IMR-90 (cell line): ENCODE data around the gene GCDH. TPM values are rescaled to one million over a fixed set of nuclear protein-coding genes. Genes with fewer than 3 reads are reported as not detected.

ENCODE experiments used
- ATAC-seq: fragments of 200-7000 bp; cut with Tn5 transposase; 2 replicates; pipeline ENCODE4 v1.9.1; 2020; ENCODE audit warnings: low read depth, mild to moderate bottlenecking, moderate library complexity
- BruUV-seq: library from RNA; stranded (reverse); fragments of 400-500 nt; replicated peaks from 2 replicates; lab custom pipeline; 2021; lab: Mats Ljungman, UMichigan
- CTCF ChIA-PET: fragments of 300-600 bp; formaldehyde crosslinking; extraction: SDS; loops from one replicate; lab custom pipeline; 2021; ENCODE audit warnings: antibody characterized with exemption; lab: Yijun Ruan, JAX
- POLR2A ChIA-PET: fragments of 300-600 bp; sonication (Branson Sonifier 250); formaldehyde crosslinking; loops from one replicate; lab custom pipeline; 2022; ENCODE audit warnings: antibody characterized with exemption; ENCODE audit not compliant: unreplicated experiment; lab: Charles Lee
- DNase-seq: peaks from one replicate; pipeline ENCODE4 v3.0.0; 2013
- H2AFZ ChIP-seq: replicated peaks from 2 replicates; pipeline ENCODE3; 2013; ENCODE audit warnings: low read length, mild to moderate bottlenecking; ENCODE audit not compliant: poor library complexity
- H2AK5ac ChIP-seq: 2 replicates; pipeline ENCODE4 v1.6.1; 2013; ENCODE audit warnings: low read depth, low read length, inconsistent platforms
- H2AK9ac ChIP-seq: replicated peaks from 2 replicates; pipeline ENCODE3; 2013; ENCODE audit warnings: mild to moderate bottlenecking, low read depth, low read length, moderate library complexity; ENCODE audit not compliant: poor library complexity
- H2BK120ac ChIP-seq: 2 replicates; pipeline ENCODE4 v1.6.1; 2013; ENCODE audit warnings: low read depth, low read length, inconsistent platforms
- H2BK15ac ChIP-seq: 3 replicates; pipeline ENCODE4 v1.6.1; 2013; ENCODE audit warnings: low read depth, low read length, inconsistent platforms
- H2BK20ac ChIP-seq: 2 replicates; pipeline ENCODE4 v1.6.1; 2013; ENCODE audit warnings: low read depth, mild to moderate bottlenecking, inconsistent platforms, low read length, moderate library complexity
- H2BK5ac ChIP-seq: 2 replicates; pipeline ENCODE4 v1.6.1; 2013; ENCODE audit warnings: mild to moderate bottlenecking, low read depth, low read length, inconsistent platforms; ENCODE audit not compliant: poor library complexity, severe bottlenecking
- H3K14ac ChIP-seq: replicated peaks from 2 replicates; pipeline ENCODE4 v1.6.1; 2013; ENCODE audit warnings: low read depth, low read length, inconsistent platforms
- H3K18ac ChIP-seq: 2 replicates; pipeline ENCODE4 v1.6.1; 2013; ENCODE audit warnings: low read depth, low read length, control low read depth
- H3K23ac ChIP-seq: 2 replicates; pipeline ENCODE4 v1.6.1; 2013; ENCODE audit warnings: low read depth, low read length, inconsistent platforms
- H3K27ac ChIP-seq: 2 replicates; pipeline ENCODE4 v1.5.1; 2013; ENCODE audit warnings: mild to moderate bottlenecking, control low read depth, low read length; ENCODE audit not compliant: insufficient read depth
- H3K27me3 ChIP-seq: 2 replicates; pipeline ENCODE4 v1.6.1; 2013; ENCODE audit warnings: low read length; ENCODE audit not compliant: control insufficient read depth, insufficient read depth
- H3K36me3 ChIP-seq: 2 replicates; pipeline ENCODE4 v1.6.1; 2013; ENCODE audit warnings: low read length, mixed read lengths; ENCODE audit not compliant: control insufficient read depth, insufficient read depth
- H3K4ac ChIP-seq: 2 replicates; pipeline ENCODE4 v1.6.1; 2013; ENCODE audit warnings: low read depth, low read length, inconsistent platforms
- H3K4me1 ChIP-seq: 2 replicates; pipeline ENCODE4 v1.6.1; 2013; ENCODE audit warnings: low read length, mixed read lengths; ENCODE audit not compliant: control insufficient read depth, insufficient read depth
- H3K4me2 ChIP-seq: 2 replicates; pipeline ENCODE4 v1.6.1; 2013; ENCODE audit warnings: low read depth, mild to moderate bottlenecking, control low read depth, low read length, moderate library complexity
- H3K4me3 ChIP-seq: 2 replicates; pipeline ENCODE4 v1.5.1; 2013; ENCODE audit warnings: low read depth, mild to moderate bottlenecking, control low read depth, low read length, moderate library complexity; ENCODE audit not compliant: insufficient read depth
- H3K56ac ChIP-seq: 2 replicates; pipeline ENCODE4 v1.6.1; 2013; ENCODE audit warnings: low read length, inconsistent platforms; ENCODE audit not compliant: insufficient read depth; ENCODE audit errors: extremely low read depth
- H3K79me1 ChIP-seq, 2 experiments: 2 replicates each; pipeline ENCODE4 v1.6.1; 2013; ENCODE audit warnings: low read length in 2 of 2, inconsistent platforms in 1 of 2, low read depth in 1 of 2
- H3K9ac ChIP-seq: 2 replicates; pipeline ENCODE4 v1.6.1; 2013; ENCODE audit warnings: low read depth, low read length, control low read depth
- H3K9me1 ChIP-seq: 2 replicates; pipeline ENCODE4 v1.6.1; 2013; ENCODE audit warnings: low read length, inconsistent platforms; ENCODE audit not compliant: insufficient read depth
- H3K9me3 ChIP-seq: 2 replicates; pipeline ENCODE4 v1.6.1; 2013; ENCODE audit warnings: low read length; ENCODE audit not compliant: control insufficient read depth, insufficient read depth
- H4K20me1 ChIP-seq: 2 replicates; pipeline ENCODE4 v1.6.1; 2013; ENCODE audit warnings: low read length, inconsistent platforms; ENCODE audit not compliant: insufficient read depth
- H4K5ac ChIP-seq: 2 replicates; pipeline ENCODE4 v1.6.1; 2013; ENCODE audit warnings: mild to moderate bottlenecking, low read depth, low read length, control low read depth
- H4K8ac ChIP-seq, 2 experiments: 2 replicates each; pipeline ENCODE4 v1.6.1; 2013; ENCODE audit warnings: low read depth in 2 of 2, low read length in 2 of 2, control low read depth in 1 of 2, inconsistent platforms in 1 of 2
- H4K91ac ChIP-seq: 2 replicates; pipeline ENCODE4 v1.6.1; 2013; ENCODE audit warnings: low read depth, low read length, inconsistent platforms; ENCODE audit not compliant: insufficient read depth
- CEBPB ChIP-seq: IDR thresholded peaks from 2 replicates; pipeline ENCODE4 v1.6.1; 2012; ENCODE audit warnings: low read depth, low read length, improper control_type of control experiment
- CHD1 ChIP-seq: IDR thresholded peaks from 2 replicates; pipeline ENCODE4 v1.6.1; 2012; ENCODE audit warnings: low read depth, low read length, improper control_type of control experiment
- FOS ChIP-seq: fragments of 150-350 bp; IDR thresholded peaks from 2 replicates; pipeline ENCODE4 v1.6.1; 2016; ENCODE audit warnings: low read depth, low read length
- MAFK ChIP-seq: IDR thresholded peaks from 2 replicates; pipeline ENCODE4 v1.6.1; 2012; ENCODE audit warnings: low read depth, low read length, improper control_type of control experiment
- POLR2A ChIP-seq: IDR thresholded peaks from 2 replicates; pipeline ENCODE4 v1.6.1; 2012; ENCODE audit warnings: mild to moderate bottlenecking, low read depth, low read length
- RCOR1 ChIP-seq: IDR thresholded peaks from 2 replicates; pipeline ENCODE4 v1.6.1; 2012; ENCODE audit warnings: mild to moderate bottlenecking, low read length, improper control_type of control experiment; ENCODE audit not compliant: insufficient replicate concordance
- SMC3 ChIP-seq: fragments of 150-350 bp; IDR thresholded peaks from 2 replicates; pipeline ENCODE4 v1.6.1; 2016; ENCODE audit warnings: low read depth, mild to moderate bottlenecking, antibody characterized with exemption, low read length, moderate library complexity
- WGBS, 2 experiments: methylation state at CpG; one replicate each; pipeline versions ENCODE4 v1.1.5 to v1.1.7; 2013; ENCODE audit warnings: missing lambda C conversion rate in 2 of 2; ENCODE audit not compliant: insufficient read length in 1 of 2; ENCODE audit errors: extremely low coverage in 2 of 2; 5-methylcytosine and 5-hydroxymethylcytosine counted together
- dilution Hi-C: fragments of 300-500 bp; cut with HindIII; formaldehyde crosslinking; loops from one replicate; pipeline ENCODE4 v1.14.3; 2018; ENCODE audit warnings: low sequenced_read_pairs; ENCODE audit not compliant: unreplicated experiment
- in situ Hi-C: fragments of 300-500 bp; cut with MboI; formaldehyde crosslinking; loops from 3 replicates; pipeline ENCODE4 v1.14.3; 2019; ENCODE audit warnings: low sequenced_read_pairs, inconsistent platforms, mixed read lengths
- intact Hi-C: fragments of 100-400 bp; cut with micrococcal nuclease; formaldehyde crosslinking; loops from 2 replicates; pipeline ENCODE4 v1.10.0; 2022
- polyA plus RNA-seq, 3 experiments: library from polyadenylated mRNA; depleted of rRNA; stranded (reverse); fragments of >200 nt; gene quantifications; 2 replicates each; pipeline ENCODE4 v1.2.3, GENCODE V29; 2012; ENCODE audit warnings: low replicate concordance in 1 of 3
- total RNA-seq: library from RNA; depleted of rRNA; stranded (reverse); fragments of >200 nt; gene quantifications from 2 replicates; pipeline ENCODE4 v1.2.3, GENCODE V29; 2012
- TF ChIP-seq, protein P1 (sequence below): conservative IDR thresholded peaks from 2 replicates; pipeline ENCODE4 v1.5.1; 2012; ENCODE audit warnings: mild to moderate bottlenecking, low read depth, low read length, improper control_type of control experiment
- TF ChIP-seq, protein P2 (sequence below): fragments of 150-350 bp; IDR thresholded peaks from 2 replicates; pipeline ENCODE4 v1.6.1; 2017; ENCODE audit warnings: mild to moderate bottlenecking, antibody characterized with exemption, low read length, low read depth

Gene GCDH
- total and polyA plus RNA-seq, 2 of the 4 experiments (the other 2 are of a cell fraction), result 27.7 to 41.6 TPM

DNA sequence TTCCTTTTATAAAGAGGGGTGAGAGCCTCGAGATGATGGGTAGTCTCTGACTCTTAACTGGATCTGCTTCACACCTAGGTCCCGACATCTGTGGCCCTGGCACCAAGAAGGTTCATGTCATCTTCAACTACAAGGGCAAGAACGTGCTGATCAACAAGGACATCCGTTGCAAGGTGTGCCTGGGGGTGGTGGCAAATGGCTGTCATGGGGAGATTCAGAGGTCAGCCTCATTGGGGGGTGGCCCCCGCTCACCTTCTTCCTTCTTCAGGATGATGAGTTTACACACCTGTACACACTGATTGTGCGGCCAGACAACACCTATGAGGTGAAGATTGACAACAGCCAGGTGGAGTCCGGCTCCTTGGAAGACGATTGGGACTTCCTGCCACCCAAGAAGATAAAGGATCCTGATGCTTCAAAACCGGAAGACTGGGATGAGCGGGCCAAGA, 49.0 kb downstream of the GCDH start:
- Histone ChIP-seq H2BK20ac (no peak overlapping the region), H2AK9ac (peak overlapping the region; percentile 81), H3K4me2 (peak overlapping the region; percentile 85), H3K23ac (peak overlapping the region; percentile 89), H3K27ac (peak overlapping the region; percentile 43), H3K27me3 (no peaks in the 10 kb centered on the region), H3K4ac (peak overlapping the region; percentile 44; the same call in 1 of the 2 replicates), H3K36me3 (peaks cover 48% of the 10 kb centered on the region), H3K9me1 (peaks cover 15% of the 10 kb centered on the region), H2BK5ac (no peak overlapping the region), H3K4me3 (peak overlapping the region; percentile 80), H4K20me1 (peaks cover 64% of the 10 kb centered on the region), H3K56ac (no peak overlapping the region; the same call in 1 of the 2 replicates), H3K9ac (peak overlapping the region; percentile 67; the same call in 1 of the 2 replicates), H3K79me1 (peaks cover 5 to 55% of the 10 kb centered on the region in 2 experiments; a peak in 3 of 4 replicates), H2AK5ac (peak overlapping the region; percentile 94), H2BK15ac (no peak overlapping the region), H4K8ac (no peak overlapping the region), H3K18ac (no peak overlapping the region), H4K5ac (no peak overlapping the region), H3K9me3 (no peaks in the 10 kb centered on the region), H2BK120ac (no peak overlapping the region), H2AFZ (peak overlapping the region; percentile 66), H3K4me1 (peaks cover 15% of the 10 kb centered on the region), H4K91ac (no peak overlapping the region), H3K14ac (peak overlapping the region; percentile 84)
- intact Hi-C loops (no loop called here), dilution Hi-C loops (no loop called here), in situ Hi-C loops (no loop called here)
- no TSS peak for BruUV-seq
- ATAC-seq (no peak), DNase-seq (no peak)
- WGBS, 2 experiments, result 80% methylated on average over 1 of the region's 10 CpGs; no CpG with 5 or more reads in 1 of the 2 experiments
- CTCF ChIA-PET, result no interaction called here
- POLR2A ChIA-PET, result no interaction called here
- TF ChIP-seq RCOR1 (no peak), CEBPB (no peak), POLR2A (no peak), FOS (no peak), CHD1 (no peak), SMC3 (no peak), MAFK (no peak)
- TF ChIP-seq, protein P1, sequence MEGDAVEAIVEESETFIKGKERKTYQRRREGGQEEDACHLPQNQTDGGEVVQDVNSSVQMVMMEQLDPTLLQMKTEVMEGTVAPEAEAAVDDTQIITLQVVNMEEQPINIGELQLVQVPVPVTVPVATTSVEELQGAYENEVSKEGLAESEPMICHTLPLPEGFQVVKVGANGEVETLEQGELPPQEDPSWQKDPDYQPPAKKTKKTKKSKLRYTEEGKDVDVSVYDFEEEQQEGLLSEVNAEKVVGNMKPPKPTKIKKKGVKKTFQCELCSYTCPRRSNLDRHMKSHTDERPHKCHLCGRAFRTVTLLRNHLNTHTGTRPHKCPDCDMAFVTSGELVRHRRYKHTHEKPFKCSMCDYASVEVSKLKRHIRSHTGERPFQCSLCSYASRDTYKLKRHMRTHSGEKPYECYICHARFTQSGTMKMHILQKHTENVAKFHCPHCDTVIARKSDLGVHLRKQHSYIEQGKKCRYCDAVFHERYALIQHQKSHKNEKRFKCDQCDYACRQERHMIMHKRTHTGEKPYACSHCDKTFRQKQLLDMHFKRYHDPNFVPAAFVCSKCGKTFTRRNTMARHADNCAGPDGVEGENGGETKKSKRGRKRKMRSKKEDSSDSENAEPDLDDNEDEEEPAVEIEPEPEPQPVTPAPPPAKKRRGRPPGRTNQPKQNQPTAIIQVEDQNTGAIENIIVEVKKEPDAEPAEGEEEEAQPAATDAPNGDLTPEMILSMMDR, result no peak
- TF ChIP-seq, protein P2, sequence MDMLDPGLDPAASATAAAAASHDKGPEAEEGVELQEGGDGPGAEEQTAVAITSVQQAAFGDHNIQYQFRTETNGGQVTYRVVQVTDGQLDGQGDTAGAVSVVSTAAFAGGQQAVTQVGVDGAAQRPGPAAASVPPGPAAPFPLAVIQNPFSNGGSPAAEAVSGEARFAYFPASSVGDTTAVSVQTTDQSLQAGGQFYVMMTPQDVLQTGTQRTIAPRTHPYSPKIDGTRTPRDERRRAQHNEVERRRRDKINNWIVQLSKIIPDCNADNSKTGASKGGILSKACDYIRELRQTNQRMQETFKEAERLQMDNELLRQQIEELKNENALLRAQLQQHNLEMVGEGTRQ, result no peak
